ENCODE data around the gene DCLK3. TPM values are rescaled to one million over a fixed set of nuclear protein-coding genes. Genes with fewer than 3 reads are reported as not detected.

DCLK3 gene
- total RNA-seq, 1 donor from 2014 or later: not detected

GRCh38 chr3:36734742-36735141, 29.6 kb downstream of the DCLK3 start:
- no peak overlapping the region for H3K4me3 ChIP-seq
- H3K36me3 ChIP-seq: no peaks in the 10 kb centered on the region
- H3K9me3 ChIP-seq: no peaks in the 10 kb centered on the region
- TF ChIP-seq CTCF (IDR thresholded peaks at IDR 0.05): no peak
- no peaks in the 10 kb centered on the region for H3K27me3 ChIP-seq
- H3K27ac ChIP-seq: no peak overlapping the region
- intact Hi-C loops (cut with DNase I): no loop called here
- no peaks in the 10 kb centered on the region for H3K4me1 ChIP-seq
- no peak for DNase-seq (ENCODE audit: low spot score in 2 of 2)

DNA sequence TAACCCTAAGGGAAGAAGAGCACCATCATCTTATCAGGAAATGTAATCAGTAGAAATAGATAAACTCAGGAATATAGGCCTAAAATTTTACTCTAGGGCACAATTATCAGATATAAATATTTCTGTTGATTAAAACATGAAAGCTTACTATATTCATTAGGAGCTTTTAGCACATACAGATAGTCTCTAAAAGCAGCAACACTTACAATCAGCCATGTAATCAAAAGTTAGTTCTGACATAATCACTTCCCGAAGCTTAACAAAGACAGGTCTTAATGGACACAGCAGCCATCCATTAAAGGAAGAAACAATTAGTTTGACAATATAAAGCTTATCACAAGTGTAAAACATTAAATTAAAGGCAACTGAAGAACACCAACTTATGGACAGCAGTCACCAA, 30.6 kb downstream of the DCLK3 start:
- Histone ChIP-seq H3K27me3 (no peaks in the 10 kb centered on the region), H3K27ac (no peak overlapping the region), H3K4me1 (no peaks in the 10 kb centered on the region), H3K9me3 (no peaks in the 10 kb centered on the region), H3K36me3 (no peaks in the 10 kb centered on the region), H3K4me3 (no peak overlapping the region)
- TF ChIP-seq CTCF (IDR thresholded peaks at IDR 0.05): no peak
- DNase-seq (ENCODE audit: low spot score in 2 of 2): no peak
- intact Hi-C loops (cut with DNase I): no loop called here

DNA sequence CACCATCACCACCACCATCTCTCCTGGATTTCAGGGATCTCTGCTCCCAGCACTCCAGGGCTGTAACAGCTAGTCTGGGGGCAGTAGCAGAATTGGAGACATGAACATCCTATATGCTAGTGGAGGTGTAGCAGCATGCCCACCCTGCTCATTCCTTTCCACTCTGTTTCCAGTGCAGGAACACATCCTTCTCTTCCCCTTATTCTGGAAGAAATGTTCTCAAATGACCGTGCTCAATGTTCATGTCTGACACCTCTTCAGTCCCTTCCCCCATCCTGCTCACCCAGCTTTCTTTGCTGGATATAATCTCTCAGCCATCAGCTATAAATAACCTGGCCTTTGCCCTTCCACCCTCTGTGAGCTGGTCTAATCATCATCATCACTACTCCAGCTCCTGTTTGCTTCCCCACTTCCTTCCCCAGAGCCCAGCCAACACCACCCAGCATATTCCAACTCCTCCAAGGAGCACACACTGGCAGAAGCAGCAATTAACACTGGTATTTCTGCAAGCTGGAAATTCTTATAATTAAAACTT, 31.1 kb downstream of the DCLK3 start:
- H3K4me3 ChIP-seq: no peak overlapping the region
- no peaks in the 10 kb centered on the region for H3K9me3 ChIP-seq
- no peaks in the 10 kb centered on the region for H3K4me1 ChIP-seq
- H3K27me3 ChIP-seq: no peaks in the 10 kb centered on the region
- H3K36me3 ChIP-seq: no peaks in the 10 kb centered on the region
- intact Hi-C loops (cut with DNase I): no loop called here
- no peak for TF ChIP-seq CTCF (IDR thresholded peaks at IDR 0.05)
- no peak overlapping the region for H3K27ac ChIP-seq
- DNase-seq (ENCODE audit: low spot score in 2 of 2): no peak

- Histone ChIP-seq H3K27me3 (no peaks in the 10 kb centered on the region), H3K4me3 (no peak overlapping the region), H3K36me3 (no peaks in the 10 kb centered on the region), H3K27ac (no peak overlapping the region), H3K4me1 (no peaks in the 10 kb centered on the region), H3K9me3 (no peaks in the 10 kb centered on the region)
- no peak for DNase-seq (ENCODE audit: low spot score in 2 of 2)
- intact Hi-C loops (cut with DNase I): no loop called here
- no peak for TF ChIP-seq CTCF (IDR thresholded peaks at IDR 0.05)
Measured at GRCh38 chr3:36730966-36731365, 33.4 kb downstream of the DCLK3 start.

DNA sequence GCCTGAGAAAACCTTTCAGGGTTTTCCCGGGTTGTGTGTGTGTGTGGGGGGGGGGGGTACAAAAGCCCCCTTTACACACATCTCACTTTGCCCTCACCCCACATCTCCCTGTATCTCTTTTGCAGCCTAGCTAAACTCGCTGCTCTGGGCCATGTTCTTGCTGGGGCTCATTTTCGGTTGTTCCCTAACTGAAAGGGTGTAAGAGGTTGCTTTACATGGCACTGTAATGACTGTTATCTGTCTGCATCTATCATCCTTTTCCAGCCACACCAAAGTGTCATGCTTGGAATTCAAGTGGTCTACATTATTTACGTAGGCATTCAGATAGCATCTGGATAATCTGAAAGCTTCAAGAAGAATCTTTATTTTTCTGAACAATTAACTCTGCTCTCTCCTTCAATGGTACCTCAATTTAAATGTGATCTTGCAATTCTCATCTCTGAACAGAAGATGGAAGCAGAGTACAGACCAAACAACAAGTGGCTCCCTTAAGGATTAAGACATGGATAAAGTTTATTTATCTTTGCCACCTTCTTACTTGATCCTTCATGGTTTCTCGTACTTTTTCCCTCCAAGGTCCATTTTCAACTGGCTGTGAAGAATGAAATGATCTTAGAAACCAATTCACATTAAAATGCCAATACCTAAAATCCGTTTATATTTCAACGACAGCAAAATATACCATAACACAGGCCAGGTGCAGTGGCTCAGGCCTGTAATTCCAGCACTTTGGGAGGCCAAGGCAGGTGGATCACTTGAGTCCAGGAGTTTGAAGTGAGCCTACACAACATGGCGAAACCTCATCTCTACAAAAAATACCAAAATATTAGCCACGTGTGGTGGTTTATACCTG, 34.9 kb downstream of the DCLK3 start:
- intact Hi-C loops (cut with DNase I): loop anchor here (1.0 to 2.0 kb wide), 2 partner anchors 139 to 230 kb away; no protein-coding TSS in a partner anchor
- Histone ChIP-seq H3K27ac (no peak overlapping the region), H3K27me3 (no peaks in the 10 kb centered on the region), H3K9me3 (no peaks in the 10 kb centered on the region), H3K4me1 (no peaks in the 10 kb centered on the region), H3K4me3 (no peak overlapping the region), H3K36me3 (no peaks in the 10 kb centered on the region)
- no peak for DNase-seq (ENCODE audit: low spot score in 2 of 2)
- peak; percentile 48 to 69 (median 59) for TF ChIP-seq CTCF (IDR thresholded peaks at IDR 0.05)
